HG03521 (cell line): Measurements from ENCODE around the gene PCTP.

ENCODE experiments used
- ATAC-seq: cut with Tn5 transposase; IDR thresholded peaks from one replicate; pipeline ENCODE4 v1.9.1; 2021; ENCODE audit warnings: mild to moderate bottlenecking, moderate library complexity; ENCODE audit not compliant: unreplicated experiment

The PCTP gene

DNA sequence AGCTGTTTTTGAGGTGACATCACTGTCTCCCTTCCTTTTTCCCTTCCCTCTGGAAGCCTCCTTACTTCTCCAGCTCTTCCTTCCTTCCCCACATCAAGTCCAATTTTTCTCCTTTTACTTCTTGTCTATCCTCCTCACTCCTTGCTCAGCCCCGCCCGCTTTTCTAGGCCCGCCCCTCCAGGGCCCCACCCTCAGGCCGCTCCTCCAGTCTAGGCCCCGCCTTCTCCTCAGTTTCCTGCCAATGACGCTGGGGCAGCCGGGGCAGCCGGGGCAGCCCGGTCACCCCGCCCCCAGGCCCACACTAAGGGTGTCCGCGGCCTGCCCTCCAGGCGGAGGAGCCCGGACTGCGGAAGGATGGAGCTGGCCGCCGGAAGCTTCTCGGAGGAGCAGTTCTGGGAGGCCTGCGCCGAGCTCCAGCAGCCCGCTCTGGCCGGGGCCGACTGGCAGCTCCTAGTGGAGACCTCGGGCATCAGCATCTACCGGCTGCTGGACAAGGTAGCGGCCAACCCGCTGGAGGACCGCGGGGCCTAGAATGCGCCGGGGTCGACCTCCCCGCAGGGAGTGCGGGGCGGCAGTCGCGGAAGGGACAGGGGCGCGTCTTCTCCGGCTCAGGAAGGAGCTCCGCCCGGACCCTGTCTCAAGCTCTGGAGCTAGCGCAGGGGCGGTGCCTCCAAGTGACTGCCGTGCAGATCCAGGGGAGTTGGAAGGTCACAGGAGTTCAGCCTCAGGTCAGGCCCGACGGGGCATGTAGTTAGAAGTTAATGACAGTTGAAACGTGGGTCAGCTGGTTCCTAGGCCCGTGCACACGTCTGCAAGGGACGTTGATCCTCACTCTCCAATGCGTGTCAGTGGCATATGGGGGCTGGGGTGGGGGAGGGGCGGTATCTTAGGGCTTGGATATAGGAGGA, at the start of gene PCTP:
PCTP (plus strand) TSS at position 302 of the 908 bp plus-strand sequence; CDS start at position 355, 53 bp downstream.
- ATAC-seq, result peak; percentile 94

DNA sequence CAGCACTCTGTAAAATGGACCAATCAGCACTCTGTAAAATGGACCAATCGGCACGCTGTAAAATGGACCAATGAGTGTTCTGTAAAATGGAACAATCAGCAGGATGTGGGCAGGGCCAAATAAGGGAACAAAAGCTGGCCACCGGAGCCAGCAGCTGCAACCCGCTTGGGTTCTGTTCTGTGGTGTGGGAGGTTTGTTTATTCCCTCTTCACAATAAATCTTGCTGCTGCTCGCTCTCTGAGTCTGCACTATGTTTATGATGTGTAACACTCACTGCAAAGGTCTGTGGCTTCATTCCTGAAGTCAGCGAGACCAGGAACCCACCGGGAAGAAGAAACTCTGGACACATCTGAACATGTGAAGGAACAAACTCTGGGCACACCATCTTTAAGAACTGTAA, 48.7 kb upstream of the PCTP start:
- no peak for ATAC-seq

DNA sequence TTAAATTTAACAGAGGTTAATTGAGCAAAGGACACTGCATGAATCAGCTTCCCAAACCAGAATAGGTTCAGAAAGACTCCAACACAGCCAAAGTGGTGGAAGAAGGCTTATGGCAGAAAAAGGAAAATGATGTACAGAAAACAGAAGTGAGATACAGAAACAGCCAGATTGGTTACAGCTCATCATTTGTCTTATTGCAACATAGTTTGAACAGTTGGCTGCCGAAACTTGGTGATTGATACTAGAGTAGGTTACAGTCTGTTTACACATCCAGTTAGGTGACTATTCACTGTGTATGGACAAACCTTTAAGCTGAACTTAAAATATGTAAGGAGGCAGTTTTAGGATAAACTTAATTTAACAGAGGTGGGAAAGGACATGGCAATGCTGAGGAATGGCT, 46.5 kb upstream of the PCTP start:
- no peak for ATAC-seq

DNA sequence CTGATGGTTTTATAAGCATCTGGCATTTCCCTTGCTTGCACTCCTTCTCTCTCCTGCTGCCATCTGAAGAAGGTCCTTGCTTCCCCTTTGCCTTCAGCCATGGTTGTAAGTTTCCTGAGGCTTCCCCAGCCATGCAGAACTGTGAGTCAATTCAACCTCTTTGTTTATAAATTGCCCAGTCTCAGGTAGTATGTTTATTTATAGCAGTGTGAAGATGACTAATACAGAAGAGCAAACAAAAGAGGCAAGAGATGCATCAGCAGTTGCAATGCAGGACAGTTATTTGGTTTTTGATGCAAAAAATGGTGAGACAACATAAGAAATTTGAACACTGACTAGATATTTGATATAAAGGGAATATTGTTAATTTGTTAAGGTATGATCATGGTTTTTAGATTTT, 45.0 kb upstream of the PCTP start:
- no peak for ATAC-seq

DNA sequence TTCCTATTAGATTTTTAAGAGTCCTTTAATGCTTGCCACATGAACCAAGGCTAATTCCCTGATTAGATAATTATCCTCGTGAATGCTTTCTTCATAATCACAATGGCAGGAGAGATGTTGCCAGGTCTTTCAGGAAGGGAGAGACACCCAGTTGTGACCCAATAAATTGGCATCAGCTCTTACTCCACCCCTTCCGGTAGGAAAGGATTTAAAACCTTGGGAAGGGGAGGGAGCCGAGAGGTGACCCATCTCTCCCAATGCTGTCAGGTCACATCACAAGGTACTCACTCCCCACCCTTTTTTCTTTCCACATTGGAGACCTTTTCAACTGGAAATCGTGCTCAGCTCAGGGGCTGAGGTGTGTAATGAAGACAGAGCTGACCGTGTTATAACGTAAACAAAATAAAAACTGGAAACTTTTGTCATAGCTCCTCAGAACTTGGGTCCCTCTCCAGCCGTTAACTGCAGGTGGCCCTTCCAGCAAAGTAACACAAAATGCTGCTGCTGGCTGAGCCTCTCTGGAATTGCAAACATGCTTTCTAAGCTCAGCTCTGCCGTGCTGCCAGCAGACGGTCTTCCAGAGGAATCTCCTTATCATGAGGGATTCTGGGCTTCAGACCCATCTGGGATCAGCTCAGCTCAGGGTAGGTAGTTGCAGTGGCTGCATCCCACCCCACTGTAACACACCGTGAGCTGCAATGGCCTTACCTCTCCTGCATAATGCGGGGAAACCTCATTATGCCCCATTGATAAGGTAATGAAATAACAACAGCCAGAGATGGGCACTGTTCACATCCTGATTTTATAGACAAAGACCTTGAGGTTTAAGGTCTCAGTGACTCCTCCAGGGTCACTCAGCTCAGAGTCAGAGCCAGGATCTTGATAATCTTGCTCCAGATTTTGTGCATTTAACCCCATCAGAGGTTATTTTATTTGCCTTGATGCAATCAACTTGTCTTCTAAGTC, 43.8 kb upstream of the PCTP start:
- no peak for ATAC-seq

DNA sequence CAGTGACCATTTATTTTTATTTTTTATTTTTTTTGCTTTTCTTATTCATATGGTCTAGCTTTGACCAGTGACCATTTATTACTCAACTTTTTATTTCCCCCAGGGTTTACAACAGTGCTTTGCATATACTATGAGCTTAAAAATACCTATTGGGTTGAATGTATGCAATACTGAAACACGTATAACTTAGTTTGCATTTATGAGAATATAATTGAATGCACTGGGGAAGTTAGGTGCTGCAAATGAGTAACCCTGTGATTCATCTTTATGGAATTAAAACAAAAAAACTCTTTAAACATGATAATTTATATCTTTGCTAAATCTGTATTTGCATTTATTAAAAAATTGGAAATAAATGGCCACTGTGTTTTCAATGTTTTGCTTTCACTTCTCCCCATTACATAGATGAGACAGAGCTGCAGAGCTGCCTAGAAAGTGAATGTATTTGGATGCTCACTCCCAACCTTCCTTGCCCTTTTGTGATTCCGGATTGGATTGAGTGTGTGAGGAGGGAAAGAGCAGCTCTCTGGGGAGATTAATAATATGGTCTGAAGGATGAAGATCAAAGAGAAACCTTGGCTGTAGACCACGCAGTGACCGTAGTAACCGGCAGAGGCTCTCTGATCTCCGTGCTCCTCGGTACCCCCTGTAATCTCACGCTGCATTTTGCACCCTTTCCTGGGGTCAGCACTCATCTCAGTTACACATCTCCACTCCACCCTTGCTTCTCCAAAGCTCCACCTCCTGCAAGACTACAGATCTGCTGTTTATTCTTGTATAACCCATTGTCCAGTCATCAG, 42.5 kb upstream of the PCTP start:
- no peak for ATAC-seq

DNA sequence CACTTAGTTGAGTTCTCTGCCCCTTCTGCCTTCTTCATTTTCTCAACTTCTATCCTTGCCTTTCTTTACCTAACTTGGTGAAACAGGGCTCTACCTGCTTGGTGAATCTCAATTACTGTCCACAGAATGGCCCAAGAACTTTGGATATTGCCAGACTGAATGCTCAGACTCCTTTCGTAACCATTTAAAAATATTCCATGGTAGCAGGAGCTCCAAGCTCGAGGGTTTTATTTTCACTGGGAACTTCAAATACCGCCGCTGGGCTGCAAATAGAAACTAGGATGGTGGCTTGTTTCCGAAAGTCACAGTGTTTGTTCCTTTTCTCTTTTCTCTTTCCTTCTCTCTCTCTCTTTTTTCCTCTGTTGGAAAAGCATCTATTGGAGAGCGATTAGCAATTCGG, 41.4 kb upstream of the PCTP start:
- no peak for ATAC-seq

DNA sequence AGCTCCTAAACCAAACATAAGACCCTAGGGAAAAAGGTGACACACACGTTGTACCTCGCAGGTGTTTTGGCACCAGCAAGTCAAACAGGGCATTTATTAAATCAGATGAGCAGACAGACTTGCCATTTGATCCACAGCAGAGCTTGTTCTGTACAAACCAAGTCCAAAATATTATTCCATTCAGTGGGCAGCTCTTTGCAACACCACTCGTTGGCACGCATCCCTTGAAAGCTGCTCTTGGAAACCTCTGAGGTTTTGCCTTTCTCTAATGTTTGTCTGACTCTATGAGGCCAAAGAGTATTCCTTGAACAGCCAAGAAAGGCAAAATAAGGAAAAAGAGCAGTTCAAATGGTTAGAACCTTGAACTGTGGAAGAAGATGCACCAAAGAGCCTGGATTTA, 40.9 kb upstream of the PCTP start:
- ATAC-seq, result no peak

DNA sequence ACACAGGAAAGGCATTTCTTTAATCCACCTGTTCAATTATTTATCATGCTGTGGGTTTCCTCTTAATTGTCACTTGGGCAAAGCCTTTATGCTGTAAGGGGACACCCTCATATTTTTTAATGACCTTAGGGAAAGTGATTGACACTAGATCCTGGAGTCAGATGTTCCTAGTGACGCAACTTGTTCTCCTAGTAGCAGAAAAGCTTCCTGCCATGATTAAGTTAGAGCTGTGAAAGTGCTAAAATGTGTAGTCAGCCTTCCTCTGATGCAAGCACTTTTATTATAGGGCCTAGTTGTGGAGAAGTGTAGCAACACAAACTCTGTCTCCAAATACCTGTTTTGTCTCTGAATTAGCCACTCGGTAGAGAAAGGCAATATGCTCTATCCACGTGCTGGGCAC, 40.4 kb upstream of the PCTP start:
- no peak for ATAC-seq

DNA sequence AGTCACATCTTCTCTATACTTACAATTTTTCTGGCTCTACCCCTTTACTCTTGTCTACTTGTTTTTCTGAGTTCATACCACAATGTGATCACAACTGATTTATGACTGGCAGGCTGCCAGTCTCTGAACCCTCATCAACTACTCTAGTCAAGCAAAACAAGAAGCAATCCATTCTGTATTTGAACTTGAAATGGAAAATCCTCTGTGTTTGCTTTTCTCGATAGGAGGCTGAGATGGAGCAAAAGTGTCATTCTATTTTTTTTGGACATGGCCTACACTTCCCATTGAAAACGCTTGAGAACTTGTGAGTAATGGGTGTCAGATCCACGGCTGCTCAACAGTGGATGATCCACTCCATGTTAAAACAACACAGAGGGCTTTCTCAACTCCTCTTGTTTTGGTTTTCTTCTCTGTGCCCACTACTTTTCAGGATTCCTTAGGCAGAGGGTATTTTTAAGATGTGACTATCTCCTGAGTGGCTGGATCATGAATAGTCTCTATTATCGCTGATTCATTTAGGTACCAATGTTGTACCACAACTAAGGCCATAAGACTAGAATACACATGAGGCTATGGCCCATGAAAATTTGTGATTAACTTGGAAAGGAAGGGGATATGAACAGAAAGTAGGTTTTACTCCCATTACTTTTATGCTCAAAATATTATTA, 39.9 kb upstream of the PCTP start:
- ATAC-seq, result no peak

DNA sequence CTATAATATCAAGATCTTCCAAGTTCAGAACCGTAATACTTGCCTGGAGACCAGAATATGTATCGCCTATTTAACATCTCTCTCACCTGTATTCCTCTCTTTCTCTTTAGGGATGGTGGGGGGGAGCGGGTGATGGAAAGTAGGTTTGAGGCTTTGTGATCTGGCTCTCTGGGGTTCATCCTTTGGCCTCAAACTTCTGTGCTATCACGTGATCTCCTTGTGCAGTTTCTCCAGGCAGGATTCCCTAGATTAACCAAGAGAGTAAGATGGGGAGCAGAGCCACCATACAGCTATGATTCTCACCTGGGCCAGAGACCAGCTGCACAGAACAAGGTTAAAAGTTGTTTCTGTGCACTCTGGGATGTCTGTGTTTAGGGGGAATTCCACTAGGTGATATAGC, 33.4 kb upstream of the PCTP start:
- ATAC-seq, result no peak

DNA sequence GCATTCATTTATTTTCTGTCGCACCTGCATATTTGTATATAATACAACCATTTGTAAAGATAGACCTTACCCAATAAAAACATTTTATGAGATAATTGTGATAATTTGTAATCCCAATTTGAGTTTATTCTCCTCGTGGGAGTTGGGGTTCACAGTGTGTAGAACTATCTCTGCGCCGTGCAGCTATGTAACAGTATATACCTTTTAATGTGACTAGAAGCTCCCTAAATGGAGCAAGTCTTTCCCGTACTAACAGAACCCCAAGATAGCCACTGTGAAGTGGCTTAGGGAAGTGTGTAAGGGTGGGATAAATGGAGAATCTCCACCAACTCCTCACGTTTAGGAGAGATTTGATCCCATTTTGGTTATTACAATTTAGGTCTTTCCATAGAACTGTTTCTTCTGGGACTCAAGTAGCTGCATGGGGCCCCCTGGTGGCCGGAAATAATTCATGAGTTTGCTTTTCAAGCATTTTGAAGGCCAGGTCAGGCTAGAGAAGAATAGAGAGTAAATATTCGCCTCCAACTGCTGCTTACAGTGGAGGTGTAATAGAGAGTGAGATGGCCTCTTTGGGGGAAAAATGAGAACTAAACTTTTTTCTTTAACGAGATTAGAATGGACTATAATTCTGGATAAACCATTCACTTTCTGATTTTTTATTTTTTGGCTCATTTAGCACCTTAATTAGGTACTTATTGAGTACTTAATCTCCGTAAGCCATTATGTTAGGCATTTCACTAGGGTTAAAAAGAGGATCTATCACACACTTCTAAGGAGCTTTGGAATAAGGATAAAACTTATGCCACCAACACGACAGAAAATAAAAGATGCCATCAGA, 32.7 kb upstream of the PCTP start:
- no peak for ATAC-seq

DNA sequence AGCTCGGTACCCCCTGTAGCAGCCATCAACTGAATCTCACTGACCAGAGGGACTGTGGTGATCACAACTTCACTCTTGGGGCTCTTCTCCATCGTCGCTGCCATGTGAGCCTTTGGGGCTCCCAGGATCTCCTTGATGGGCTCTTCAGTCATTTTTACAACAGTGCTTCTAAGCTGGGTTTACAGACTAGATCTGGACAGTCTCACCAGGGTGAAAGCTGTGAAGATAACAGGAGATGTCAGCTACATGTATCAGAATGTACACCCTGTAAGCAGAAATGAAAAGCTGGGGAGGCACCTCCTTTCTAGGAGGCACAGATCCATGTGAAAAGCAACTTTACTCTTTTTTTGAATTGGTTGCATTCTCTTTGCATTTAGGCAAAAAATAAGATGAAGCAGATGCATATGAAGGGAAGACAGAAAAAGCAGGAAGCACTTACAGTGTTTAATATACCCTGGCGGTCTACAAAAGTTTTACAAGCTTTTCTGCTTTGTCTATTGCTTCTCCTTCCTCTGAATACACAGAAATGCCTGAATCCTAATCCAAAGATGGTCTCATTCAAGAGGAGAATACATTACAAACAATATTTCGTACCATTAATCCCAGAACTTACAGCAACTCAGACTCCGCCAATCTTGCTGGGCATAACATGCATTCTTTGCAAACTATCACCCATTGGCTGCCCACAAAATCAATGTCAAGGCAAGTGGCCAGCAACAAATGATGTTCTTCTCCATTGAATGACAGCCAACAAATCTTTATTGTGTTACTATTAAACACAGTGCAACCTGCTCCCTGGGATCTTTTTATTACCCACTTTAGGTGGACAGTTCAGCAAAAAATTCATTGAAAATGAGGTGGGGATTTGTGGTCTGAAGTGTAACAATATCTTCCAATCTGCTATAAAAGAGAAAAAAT, 29.7 kb upstream of the PCTP start:
- no peak for ATAC-seq

DNA sequence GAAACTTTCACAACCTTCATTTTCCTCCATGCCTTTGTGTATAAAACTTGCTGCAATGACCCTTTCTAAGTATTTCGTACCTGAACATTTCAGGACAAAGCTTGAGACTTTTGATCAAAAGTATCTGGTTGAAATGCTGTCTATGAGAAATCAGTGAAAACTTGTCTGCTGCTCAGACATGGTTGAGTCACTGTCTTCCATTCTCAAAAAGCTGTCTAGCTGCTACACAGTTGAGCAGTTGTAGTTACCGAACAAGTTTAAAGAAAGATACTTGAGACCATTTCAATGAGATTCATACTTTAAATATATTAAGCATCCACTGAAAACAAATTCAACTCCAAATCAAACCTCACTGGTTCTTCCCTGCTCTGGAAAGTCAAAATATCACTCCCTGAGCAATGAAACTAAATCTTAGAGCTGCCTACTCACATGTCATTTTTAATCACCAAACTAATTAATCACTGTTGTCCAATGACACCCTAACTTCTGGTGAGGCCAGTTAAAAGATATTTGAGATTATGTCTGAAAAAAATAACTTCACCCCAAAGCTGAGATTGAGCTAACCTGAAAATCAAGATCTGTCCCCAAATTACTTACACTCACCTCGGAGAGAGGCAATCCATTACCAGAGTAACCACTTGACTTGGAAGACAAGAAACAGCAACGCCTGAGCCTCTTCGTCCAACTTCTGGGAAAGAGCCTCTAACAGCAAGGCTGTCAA, 28.7 kb upstream of the PCTP start:
- no peak for ATAC-seq

DNA sequence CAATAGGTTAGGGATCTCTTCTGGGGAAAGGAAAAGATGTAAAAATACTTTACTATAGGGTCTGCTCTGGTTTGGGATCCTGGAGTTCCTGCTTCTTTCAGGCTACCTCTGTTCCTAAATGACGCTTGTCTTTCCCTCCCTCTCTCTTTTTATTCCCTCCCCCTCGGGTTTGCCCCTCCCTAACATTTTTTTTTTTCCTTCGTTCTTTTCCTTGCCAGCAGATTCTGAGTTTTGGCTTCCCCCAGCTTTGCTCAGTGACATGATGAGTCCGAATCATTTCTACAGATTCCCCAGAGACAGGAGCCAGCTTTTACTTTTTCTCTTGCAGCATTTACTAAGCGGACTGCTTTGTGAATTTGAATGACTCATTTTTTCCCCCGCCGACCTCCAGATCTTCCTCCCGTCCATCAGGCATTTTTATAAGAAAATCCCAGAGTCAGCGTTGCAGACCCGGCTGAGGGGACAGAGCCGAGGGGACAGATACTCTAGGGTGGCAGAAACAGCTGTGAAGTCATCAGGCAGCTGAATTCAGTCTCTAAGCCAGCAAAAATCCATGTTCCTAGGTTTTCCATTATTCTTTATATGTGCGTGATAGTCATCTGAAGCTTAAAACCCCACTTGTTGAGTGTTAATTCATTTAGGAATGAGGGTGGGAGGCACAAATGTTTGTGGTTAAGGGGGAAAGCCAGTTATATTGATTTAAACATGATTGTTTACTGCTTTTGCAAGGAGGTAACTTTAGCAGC, 27.9 kb upstream of the PCTP start, which contains the start of gene TMEM100:
TMEM100 (minus strand) TSS at position 123 of the 746 bp plus-strand sequence. CDS start 1,794 bp downstream, outside the sequence.
- no peak for ATAC-seq

DNA sequence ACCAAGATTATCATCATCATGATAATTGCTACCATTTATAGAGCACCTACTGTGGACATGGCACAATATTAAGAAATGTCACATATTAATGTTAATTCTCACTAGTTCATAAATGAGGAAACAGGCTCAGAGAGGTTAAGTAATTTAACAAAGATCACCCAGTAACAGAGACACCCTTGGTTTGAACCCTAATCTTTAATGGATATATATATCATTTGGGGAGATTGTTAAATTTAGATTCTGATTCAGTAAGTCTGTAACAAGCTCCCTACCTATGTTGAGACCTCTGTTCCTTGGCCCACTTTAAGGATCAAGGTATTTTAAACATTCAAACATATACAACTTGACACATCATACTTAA, 27.4 kb upstream of the PCTP start:
- ATAC-seq, result no peak

DNA sequence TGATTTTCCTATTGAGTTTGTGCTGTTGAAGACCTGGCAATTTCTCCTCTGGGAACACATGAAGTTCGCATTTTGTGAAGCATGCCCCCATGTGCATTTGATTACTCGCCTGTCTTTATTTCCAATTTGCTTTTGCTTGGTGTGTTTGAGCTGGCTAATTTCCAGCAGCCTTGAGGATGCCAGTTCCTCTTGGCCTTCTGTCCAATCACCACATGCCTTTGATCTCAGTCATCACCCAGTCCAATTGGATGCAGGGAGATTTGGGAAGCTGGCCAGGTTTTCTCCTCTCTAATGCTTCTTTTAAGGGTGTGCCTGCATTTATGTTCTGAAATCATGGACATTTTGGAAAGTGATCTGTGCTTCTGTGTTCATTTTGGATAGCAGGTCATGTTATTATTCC, 24.4 kb upstream of the PCTP start:
- ATAC-seq, result no peak
